ENCODE measurements around the gene MAGI2. TPM values are rescaled to one million over a fixed set of nuclear protein-coding genes. Genes with fewer than 3 reads are reported as not detected.

The MAGI2 gene
- total and polyA plus RNA-seq, 2 of the 13 experiments (the other 11 are each of a cell fraction or from before 2014, with no cell fraction given), result 1.5 to 3.8 TPM

- TF ChIP-seq TMF1 (CRISPR knock-in tag; IDR thresholded peaks at IDR 0.05; ENCODE audit: low read depth) (no peak), REST (IDR thresholded peaks at IDR 0.05; ENCODE audit: borderline replicate concordance in 1 of 2, low read depth in 1 of 2, low read length in 2 of 2) (no peak), ZNF558 (CRISPR knock-in tag; IDR thresholded peaks at IDR 0.05; ENCODE audit: borderline replicate concordance) (no peak), ESRRA (CRISPR knock-in tag; IDR thresholded peaks at IDR 0.05; ENCODE audit: low read depth) (no peak), FOXK1 (CRISPR knock-in tag; IDR thresholded peaks at IDR 0.05; ENCODE audit: borderline replicate concordance, low read depth) (peak; percentile 59; the same call in 1 of the 2 replicates), SP1 (IDR thresholded peaks at IDR 0.05) (no peak), SP1 (CRISPR knock-in tag; IDR thresholded peaks at IDR 0.05) (no peak), KLF16 (CRISPR knock-in tag; IDR thresholded peaks at IDR 0.05) (peak in 1 of 2 experiments; percentile 52; a peak in 1 of 4 replicates), SPEN (CRISPR knock-in tag; IDR thresholded peaks at IDR 0.05; ENCODE audit: low read depth) (no peak), EP300 (IDR thresholded peaks at IDR 0.05; ENCODE audit: low read depth in 2 of 2, low read length in 2 of 2) (peak in 1 of 2 experiments; percentile 92; a peak in 2 of 4 replicates), EP300 (CRISPR knock-in tag; IDR thresholded peaks at IDR 0.05; ENCODE audit: borderline replicate concordance) (peak; percentile 82; the same call in 1 of the 2 replicates), ZSCAN25 (CRISPR knock-in tag; IDR thresholded peaks at IDR 0.05) (no peak), NFE2 (CRISPR knock-in tag; IDR thresholded peaks at IDR 0.05) (no peak), TFDP2 (CRISPR knock-in tag; IDR thresholded peaks at IDR 0.05) (no peak), IRF2 (CRISPR knock-in tag; IDR thresholded peaks at IDR 0.05) (no peak), ZNF768 (CRISPR knock-in tag; IDR thresholded peaks at IDR 0.05) (no peak), EED (CRISPR knock-in tag; IDR thresholded peaks at IDR 0.05) (no peak), TARDBP (CRISPR knock-in tag; IDR thresholded peaks at IDR 0.05) (no peak), ZBED4 (CRISPR knock-in tag; IDR thresholded peaks at IDR 0.05; ENCODE audit: borderline replicate concordance) (no peak), GMEB2 (CRISPR knock-in tag; IDR thresholded peaks at IDR 0.05; ENCODE audit: low read depth) (no peak), NONO (IDR thresholded peaks at IDR 0.05) (no peak), NONO (CRISPR knock-in tag; conservative IDR thresholded peaks at IDR 0.05) (no peak)
These were observed 8.2 kb upstream of the MAGI2 start (continued) for GRCh38 chr7:79461660-79462059.
